Measurements from ENCODE around the gene EHBP1. TPM values are rescaled to one million over a fixed set of nuclear protein-coding genes. Genes with fewer than 3 reads are reported as not detected.

The EHBP1 gene
- total and polyA plus RNA-seq, 2 experiments from 2014 or later: 27.2 to 47.9 TPM

GRCh38 chr2:62797107-62797506, 91.6 kb downstream of the EHBP1 start:
- Histone ChIP-seq H3F3A (replicated peaks; ENCODE audit: low read depth) (no peaks in the 10 kb centered on the region), H4K20me1 (replicated peaks; ENCODE audit: insufficient read depth) (no peaks in the 10 kb centered on the region), H3K27ac (ENCODE audit: low read depth) (no peak overlapping the region), H3K36me3 (ENCODE audit: insufficient read depth) (no peaks in the 10 kb centered on the region), H3K4me1 (ENCODE audit: insufficient read depth) (no peaks in the 10 kb centered on the region), H3K9me2 (ENCODE audit: insufficient read depth) (no peaks in the 10 kb centered on the region), H2AFZ (no peak overlapping the region), H3K4me2 (no peak overlapping the region), H3K79me2 (replicated peaks; ENCODE audit: insufficient read depth) (no peaks in the 10 kb centered on the region; the same call in 1 of the 2 replicates), H3K27me3 (ENCODE audit: insufficient read depth) (no peaks in the 10 kb centered on the region), H3K4me3 (no peak overlapping the region)
- Mint-ChIP-seq H3K4me3 (no peak overlapping the region), H3K27ac (no peak overlapping the region), H3K9me3 (no peaks in the 10 kb centered on the region), H3K27me3 (ENCODE audit: insufficient read depth, low read depth, poor library complexity) (no peaks in the 10 kb centered on the region), H3K4me1 (peaks cover 3% of the 10 kb centered on the region; the same call in 2 of the 3 replicates), H3K36me3 (ENCODE audit: low read depth) (no peaks in the 10 kb centered on the region)
- TF ChIP-seq POLR2AphosphoS5 (IDR thresholded peaks at IDR 0.05; ENCODE audit: low read depth): no peak
- TF ChIP-seq ZNF331 (CRISPR knock-in tag; IDR thresholded peaks at IDR 0.05; ENCODE audit: low read depth): no peak
- TF ChIP-seq STAT1 (IDR thresholded peaks at IDR 0.05; ENCODE audit: unreplicated experiment): no peak
- TF ChIP-seq REST (IDR thresholded peaks at IDR 0.05; ENCODE audit: unreplicated experiment): no peak
- no peak for TF ChIP-seq CREB1 (CRISPR knock-in tag; IDR thresholded peaks at IDR 0.05; ENCODE audit: low read depth)
- TF ChIP-seq JUNB (IDR thresholded peaks at IDR 0.05; ENCODE audit: unreplicated experiment): no peak
- no peak for TF ChIP-seq ZNF462 (CRISPR knock-in tag; IDR thresholded peaks at IDR 0.05)
- no peak for TF ChIP-seq ETS1 (IDR thresholded peaks at IDR 0.05)
- no peak for TF ChIP-seq EZH2 (IDR thresholded peaks at IDR 0.05; ENCODE audit: low read depth, unreplicated experiment)
- no peak for TF ChIP-seq CTCF (conservative IDR thresholded peaks at IDR 0.05; ENCODE audit: low read depth in 2 of 2)
- TF ChIP-seq EZH2phosphoT487 (IDR thresholded peaks at IDR 0.05; ENCODE audit: unreplicated experiment): no peak
- TF ChIP-seq ZNF114 (CRISPR knock-in tag; IDR thresholded peaks at IDR 0.05): no peak
- TF ChIP-seq NANOG (IDR thresholded peaks at IDR 0.05; ENCODE audit: borderline replicate concordance): no peak
- ATAC-seq (no peak), DNase-seq (ENCODE audit: low spot score) (no peak)

Measured in GM23338 (cell line).